ENCODE results near the gene SYNPR.

SYNPR gene

GRCh38 chr3:63309768-63310167 lies 31.7 kb downstream of the SYNPR start:
- Histone ChIP-seq H3K9me3 (ENCODE audit: severe bottlenecking) (no peaks in the 10 kb centered on the region), H3K27ac (no peak overlapping the region), H3K36me3 (no peaks in the 10 kb centered on the region), H3K4me3 (ENCODE audit: low read depth, low read length) (no peak overlapping the region), H3K27me3 (ENCODE audit: insufficient read depth, low read depth, severe bottlenecking) (no peaks in the 10 kb centered on the region)
- DNase-seq = no peak
- TF ChIP-seq CTCF (IDR thresholded peaks at IDR 0.05; ENCODE audit: low read depth, low read length) = no peak

GRCh38 chr3:63323766-63324165 lies 45.7 kb downstream of the SYNPR start:
- no peak for TF ChIP-seq CTCF (IDR thresholded peaks at IDR 0.05; ENCODE audit: low read depth, low read length)
- no peak for DNase-seq
- no peaks in the 10 kb centered on the region for H3K9me3 ChIP-seq (ENCODE audit: severe bottlenecking)
- H3K27me3 ChIP-seq (ENCODE audit: insufficient read depth, low read depth, severe bottlenecking) = no peaks in the 10 kb centered on the region
- no peaks in the 10 kb centered on the region for H3K36me3 ChIP-seq
- no peak overlapping the region for H3K4me3 ChIP-seq (ENCODE audit: low read depth, low read length)
- H3K27ac ChIP-seq = no peak overlapping the region

DNA sequence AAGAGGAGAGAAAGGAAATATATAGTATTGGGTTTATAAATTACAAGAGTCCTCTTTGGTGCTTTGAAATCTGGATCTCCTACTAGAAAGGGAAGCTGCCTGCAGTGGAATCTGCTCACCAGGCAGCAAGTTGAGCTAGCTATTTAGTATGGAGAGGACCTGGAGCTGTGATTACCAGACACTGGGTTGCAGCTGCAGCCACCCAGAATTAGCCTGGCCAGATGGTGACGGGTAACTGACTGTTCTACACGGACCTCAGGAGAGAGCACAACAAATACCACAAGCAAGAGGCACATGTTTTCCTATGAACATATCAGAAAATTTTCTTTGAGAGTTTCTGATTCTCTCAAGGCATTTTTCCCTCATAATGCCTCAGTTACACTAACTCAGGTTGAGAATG lies 46.5 kb downstream of the SYNPR start:
- Histone ChIP-seq H3K27me3 (ENCODE audit: insufficient read depth, low read depth, severe bottlenecking) (no peaks in the 10 kb centered on the region), H3K4me3 (ENCODE audit: low read depth, low read length) (no peak overlapping the region), H3K36me3 (no peaks in the 10 kb centered on the region), H3K9me3 (ENCODE audit: severe bottlenecking) (no peaks in the 10 kb centered on the region), H3K27ac (peak overlapping the region; percentile 29)
- DNase-seq = peak; percentile 42
- TF ChIP-seq CTCF (IDR thresholded peaks at IDR 0.05; ENCODE audit: low read depth, low read length) = no peak

DNA sequence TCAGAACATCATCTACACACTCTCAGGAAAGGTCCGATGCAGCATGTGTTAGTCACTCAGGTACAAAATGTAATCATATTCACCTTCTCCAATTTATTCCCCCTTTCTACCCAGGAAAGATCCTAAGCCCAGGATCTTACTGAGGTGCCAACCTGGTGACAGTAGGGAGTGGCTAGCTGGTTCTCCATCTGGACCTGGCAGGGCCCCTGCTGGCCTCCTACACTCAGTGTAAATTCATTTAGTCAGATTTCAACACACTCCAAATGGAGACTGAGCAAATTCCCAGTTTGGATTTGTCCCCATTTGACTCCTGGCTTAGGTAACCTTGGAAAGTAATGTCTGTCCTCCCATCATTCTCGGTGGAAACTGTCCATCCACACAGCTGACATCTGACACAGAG lies 47.3 kb downstream of the SYNPR start:
- Histone ChIP-seq H3K9me3 (ENCODE audit: severe bottlenecking) (no peaks in the 10 kb centered on the region), H3K27me3 (ENCODE audit: insufficient read depth, low read depth, severe bottlenecking) (no peaks in the 10 kb centered on the region), H3K4me3 (ENCODE audit: low read depth, low read length) (no peak overlapping the region), H3K27ac (no peak overlapping the region), H3K36me3 (no peaks in the 10 kb centered on the region)
- DNase-seq = no peak
- no peak for TF ChIP-seq CTCF (IDR thresholded peaks at IDR 0.05; ENCODE audit: low read depth, low read length)

GRCh38 chr3:63328365-63328764 lies 50.3 kb downstream of the SYNPR start:
- Histone ChIP-seq H3K36me3 (no peaks in the 10 kb centered on the region), H3K27ac (no peak overlapping the region), H3K9me3 (ENCODE audit: severe bottlenecking) (no peaks in the 10 kb centered on the region), H3K4me3 (ENCODE audit: low read depth, low read length) (no peak overlapping the region), H3K27me3 (ENCODE audit: insufficient read depth, low read depth, severe bottlenecking) (no peaks in the 10 kb centered on the region)
- DNase-seq = no peak
- no peak for TF ChIP-seq CTCF (IDR thresholded peaks at IDR 0.05; ENCODE audit: low read depth, low read length)

GRCh38 chr3:63331520-63331919 lies 53.4 kb downstream of the SYNPR start:
- Histone ChIP-seq H3K27ac (no peak overlapping the region), H3K36me3 (no peaks in the 10 kb centered on the region), H3K9me3 (ENCODE audit: severe bottlenecking) (no peaks in the 10 kb centered on the region), H3K27me3 (ENCODE audit: insufficient read depth, low read depth, severe bottlenecking) (no peaks in the 10 kb centered on the region), H3K4me3 (ENCODE audit: low read depth, low read length) (no peak overlapping the region)
- no peak for DNase-seq
- no peak for TF ChIP-seq CTCF (IDR thresholded peaks at IDR 0.05; ENCODE audit: low read depth, low read length)

Measured in WERI-Rb-1 (cell line).